Muscle layer of colon (tissue), 2 donors: Measurements from ENCODE around the gene IFNGR1.
"Not testable (repeated sequence)": the region's sequence is repeated elsewhere in the genome, so short reads cannot be mapped to it uniquely, and the experiment has no call there.

Experiments
- H3K27ac ChIP-seq: one replicate; pipeline ENCODE4 v1.7.0; 2013; ENCODE audit warnings: low read depth, mild to moderate bottlenecking, low read length, moderate library complexity
- H3K27me3 ChIP-seq, 2 donors: one replicate each; pipeline ENCODE4 v1.7.0; 2013; ENCODE audit warnings: low read length in 2 of 2, mild to moderate bottlenecking in 2 of 2; ENCODE audit not compliant: insufficient read depth in 2 of 2, control insufficient read depth in 1 of 2
- H3K36me3 ChIP-seq: one replicate; pipeline ENCODE4 v1.7.0; 2013; ENCODE audit warnings: mild to moderate bottlenecking, low read length; ENCODE audit not compliant: insufficient read depth
- H3K4me1 ChIP-seq: one replicate; pipeline ENCODE4 v1.7.0; 2013; ENCODE audit warnings: mild to moderate bottlenecking, low read length; ENCODE audit not compliant: insufficient read depth
- H3K4me3 ChIP-seq, 2 donors: one replicate each; pipeline ENCODE4 v1.7.0; 2013; ENCODE audit warnings: low read length in 2 of 2, low read depth in 1 of 2, mild to moderate bottlenecking in 1 of 2, moderate library complexity in 1 of 2
- H3K9ac ChIP-seq: one replicate; pipeline ENCODE4 v1.7.0; 2013; ENCODE audit warnings: low read length
- H3K9me3 ChIP-seq: one replicate; pipeline ENCODE4 v1.7.0; 2013; ENCODE audit warnings: mild to moderate bottlenecking, low read length
- donor health status: abdominal sarcoma.
- donor health status: Adenocarcinoma of cecum.

The IFNGR1 gene

DNA sequence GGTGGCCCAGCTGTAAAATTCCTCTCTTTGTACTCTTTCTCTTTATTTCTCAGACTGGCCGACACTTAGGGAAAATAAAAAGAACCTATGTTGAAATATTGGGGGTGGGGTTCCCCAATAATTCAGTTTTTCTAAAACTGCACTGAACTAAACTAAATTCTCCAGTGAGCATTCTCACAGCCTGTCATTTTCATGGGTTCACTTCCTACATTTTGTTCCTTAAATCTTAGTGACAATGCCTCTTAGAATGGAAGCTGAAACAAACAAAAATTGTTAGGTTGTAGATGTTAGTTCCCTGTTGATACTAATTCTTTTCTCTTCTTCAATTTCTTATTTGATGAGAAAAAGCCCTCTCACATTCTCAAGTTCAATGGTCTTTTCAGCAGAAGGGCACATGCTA, 35.8 kb upstream of the IFNGR1 start:
- Histone ChIP-seq H3K9ac (no peak overlapping the region), H3K27me3 (no peaks in the 10 kb centered on the region), H3K36me3 (no peaks in the 10 kb centered on the region), H3K9me3 (no peaks in the 10 kb centered on the region), H3K4me3 (no peak overlapping the region), H3K27ac (no peak overlapping the region), H3K4me1 (no peaks in the 10 kb centered on the region)

- H3K27me3 ChIP-seq, H3K36me3 ChIP-seq, H3K9ac ChIP-seq, H3K9me3 ChIP-seq, H3K4me3 ChIP-seq, H3K27ac ChIP-seq, H3K4me1 ChIP-seq: not testable (repeated sequence)
These were observed 35.2 kb upstream of the IFNGR1 start for GRCh38 chr6:137254430-137254829.

GRCh38 chr6:137248702-137249101, 29.5 kb upstream of the IFNGR1 start:
- no peak overlapping the region for H3K27ac ChIP-seq
- no peaks in the 10 kb centered on the region for H3K27me3 ChIP-seq
- no peak overlapping the region for H3K9ac ChIP-seq
- H3K9me3 ChIP-seq = no peaks in the 10 kb centered on the region
- no peak overlapping the region for H3K4me3 ChIP-seq
- H3K4me1 ChIP-seq = no peaks in the 10 kb centered on the region
- no peaks in the 10 kb centered on the region for H3K36me3 ChIP-seq

- Histone ChIP-seq H3K4me1 (no peaks in the 10 kb centered on the region), H3K36me3 (no peaks in the 10 kb centered on the region), H3K9ac (no peak overlapping the region), H3K27ac (no peak overlapping the region), H3K27me3 (no peaks in the 10 kb centered on the region), H3K9me3 (no peaks in the 10 kb centered on the region), H3K4me3 (no peak overlapping the region)
These were observed 28.5 kb upstream of the IFNGR1 start for GRCh38 chr6:137247724-137248123.

- H3K36me3 ChIP-seq = no peaks in the 10 kb centered on the region
- H3K4me3 ChIP-seq = no peak overlapping the region
- no peaks in the 10 kb centered on the region for H3K9me3 ChIP-seq
- no peak overlapping the region for H3K27ac ChIP-seq
- no peak overlapping the region for H3K9ac ChIP-seq
- no peaks in the 10 kb centered on the region for H3K27me3 ChIP-seq
- no peaks in the 10 kb centered on the region for H3K4me1 ChIP-seq
These were observed 27.6 kb upstream of the IFNGR1 start for GRCh38 chr6:137246791-137247202.

DNA sequence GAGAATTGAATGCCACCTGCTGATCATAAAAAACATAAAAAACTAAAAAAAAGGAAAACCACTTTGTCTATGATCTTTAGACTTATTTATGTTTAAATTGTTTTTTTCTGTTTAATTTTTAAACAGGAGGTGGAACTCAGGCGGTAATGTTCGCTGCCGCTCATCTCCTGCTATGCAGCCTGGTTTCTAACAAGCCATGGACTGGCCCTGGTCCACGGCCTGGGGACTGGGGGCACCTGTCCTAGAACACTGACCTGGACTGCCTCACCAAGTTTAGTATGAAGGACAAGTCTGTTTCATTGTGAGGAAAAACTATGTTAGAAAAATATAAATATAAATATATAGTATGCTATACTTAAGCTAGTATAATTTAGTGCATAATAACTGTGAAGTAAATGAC, 27.0 kb upstream of the IFNGR1 start:
- Histone ChIP-seq H3K4me3 (no peak overlapping the region), H3K9me3 (no peaks in the 10 kb centered on the region), H3K27ac (no peak overlapping the region), H3K36me3 (no peaks in the 10 kb centered on the region), H3K9ac (no peak overlapping the region), H3K27me3 (no peaks in the 10 kb centered on the region), H3K4me1 (no peaks in the 10 kb centered on the region)

GRCh38 chr6:137241481-137242038, 22.4 kb upstream of the IFNGR1 start:
- Histone ChIP-seq H3K9me3 (no peaks in the 10 kb centered on the region), H3K27ac (no peak overlapping the region), H3K4me1 (no peaks in the 10 kb centered on the region), H3K27me3 (no peaks in the 10 kb centered on the region), H3K4me3 (no peak overlapping the region), H3K36me3 (no peaks in the 10 kb centered on the region), H3K9ac (no peak overlapping the region)

GRCh38 chr6:137240168-137240567, 21.0 kb upstream of the IFNGR1 start:
- Histone ChIP-seq H3K9me3 (no peaks in the 10 kb centered on the region), H3K4me3 (no peak overlapping the region), H3K27me3 (no peaks in the 10 kb centered on the region), H3K9ac (no peak overlapping the region), H3K27ac (no peak overlapping the region), H3K4me1 (no peaks in the 10 kb centered on the region), H3K36me3 (no peaks in the 10 kb centered on the region)

DNA sequence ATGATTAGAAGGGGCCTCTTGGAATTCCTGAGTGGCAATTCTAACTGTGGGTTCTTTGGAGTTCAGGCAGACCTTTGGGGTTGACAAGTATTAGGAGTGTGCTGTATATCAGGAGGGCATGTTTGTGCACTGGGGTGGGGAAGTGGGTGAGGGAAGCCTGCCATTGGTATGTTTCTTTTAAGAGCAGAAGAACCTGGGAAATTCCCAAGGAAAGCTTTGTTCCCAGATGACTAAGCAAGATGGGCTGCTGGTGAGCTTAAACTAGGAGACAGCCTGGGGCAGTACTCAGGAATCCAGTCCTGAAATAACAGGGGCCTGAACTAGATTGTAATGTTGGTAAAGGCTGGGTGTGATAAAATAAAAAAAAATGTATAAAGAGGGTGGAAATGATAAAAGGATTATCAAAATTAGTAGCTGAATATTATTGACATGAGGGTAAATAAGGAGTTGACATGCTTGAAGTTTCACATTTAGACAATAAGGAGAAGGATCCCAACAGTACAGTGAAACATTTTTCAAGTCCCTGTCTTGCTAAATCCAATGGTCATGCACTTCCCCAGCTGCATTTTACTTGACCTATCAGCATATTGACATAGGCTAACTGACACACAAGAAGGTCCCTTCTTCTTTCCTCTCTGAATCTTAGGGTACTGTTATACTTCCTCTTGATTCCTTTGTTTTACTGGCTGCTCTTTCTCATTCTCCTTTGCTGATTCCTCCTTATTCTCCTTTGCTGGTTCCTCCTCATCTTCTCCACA, 18.4 kb upstream of the IFNGR1 start:
- Histone ChIP-seq H3K9ac (no peak overlapping the region), H3K27ac (no peak overlapping the region), H3K9me3 (no peaks in the 10 kb centered on the region), H3K36me3 (no peaks in the 10 kb centered on the region), H3K4me1 (peaks cover 6% of the 10 kb centered on the region), H3K4me3 (no peak overlapping the region), H3K27me3 (no peaks in the 10 kb centered on the region)

DNA sequence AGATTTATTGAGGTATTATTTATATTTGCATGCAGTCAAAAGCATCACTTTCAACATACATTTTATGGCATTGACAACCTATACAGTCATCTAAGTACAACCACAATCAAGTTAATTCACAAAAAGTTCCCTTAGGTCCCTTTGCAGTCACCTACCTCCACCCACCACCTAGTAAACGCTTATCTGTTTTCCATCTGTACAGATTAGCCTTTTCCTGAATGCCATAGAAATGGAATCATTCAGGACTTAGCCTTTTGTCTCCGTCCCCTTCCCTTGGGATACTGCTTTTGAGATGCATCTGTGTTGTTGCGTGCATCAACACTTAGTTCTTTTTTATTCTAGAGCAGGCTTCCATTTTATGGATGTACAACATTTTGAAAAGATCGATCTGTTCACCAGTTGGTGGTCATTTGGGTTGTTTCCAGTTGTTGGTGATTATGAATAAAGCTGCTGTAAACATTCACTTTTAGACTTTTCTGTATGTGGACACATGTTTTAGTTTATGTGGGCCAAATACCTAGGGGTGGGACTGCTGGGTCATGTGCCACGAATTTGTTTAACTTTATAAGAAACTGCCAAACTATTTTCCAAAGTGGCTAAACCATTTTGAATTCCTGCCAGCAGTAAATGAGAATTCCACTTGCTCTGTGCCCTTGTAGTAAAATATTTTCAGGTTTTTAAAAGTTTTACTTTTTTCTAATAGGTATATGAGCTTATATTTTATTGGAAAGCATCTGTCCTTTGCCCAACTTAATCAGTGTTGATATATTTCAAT, 17.6 kb upstream of the IFNGR1 start:
- H3K36me3 ChIP-seq = no peaks in the 10 kb centered on the region
- H3K27ac ChIP-seq = no peak overlapping the region
- peaks cover 6% of the 10 kb centered on the region for H3K4me1 ChIP-seq
- no peak overlapping the region for H3K9ac ChIP-seq
- H3K27me3 ChIP-seq = no peaks in the 10 kb centered on the region
- H3K9me3 ChIP-seq = no peaks in the 10 kb centered on the region
- H3K4me3 ChIP-seq = no peak overlapping the region

GRCh38 chr6:137235686-137236085, 16.5 kb upstream of the IFNGR1 start:
- Histone ChIP-seq H3K27me3 (no peaks in the 10 kb centered on the region), H3K9me3 (no peaks in the 10 kb centered on the region), H3K27ac (no peak overlapping the region), H3K4me3 (no peak overlapping the region), H3K36me3 (no peaks in the 10 kb centered on the region), H3K9ac (no peak overlapping the region), H3K4me1 (peaks cover 6% of the 10 kb centered on the region)
